ENCODE measurements around the gene ACAP2. TPM values are rescaled to one million over a fixed set of nuclear protein-coding genes. Genes with fewer than 3 reads are reported as not detected.

The ACAP2 gene
- polyA plus RNA-seq, 2 of the 4 experiments (the other 2 are of a cell fraction), result 7.8 to 26.0 TPM

DNA sequence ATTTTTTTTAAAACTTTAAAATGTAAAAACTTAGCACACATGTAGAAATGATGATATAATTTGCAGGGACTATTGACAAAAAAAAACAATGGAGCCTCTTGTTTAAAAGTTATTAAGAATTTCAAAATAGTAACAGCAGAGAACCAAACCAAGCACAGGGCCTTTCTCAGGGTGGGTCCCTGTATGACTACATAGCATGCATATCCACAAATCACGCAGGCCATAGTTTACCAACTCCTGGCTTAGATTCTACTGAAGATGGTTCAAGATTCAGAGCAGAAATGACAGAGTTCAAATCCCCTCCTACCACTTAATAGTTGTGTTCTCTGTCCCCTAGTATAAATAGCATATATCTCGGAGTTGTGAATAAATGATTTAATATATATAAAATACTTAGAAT lies 19.0 kb downstream of the ACAP2 start (continued):
- TF ChIP-seq, protein P1, sequence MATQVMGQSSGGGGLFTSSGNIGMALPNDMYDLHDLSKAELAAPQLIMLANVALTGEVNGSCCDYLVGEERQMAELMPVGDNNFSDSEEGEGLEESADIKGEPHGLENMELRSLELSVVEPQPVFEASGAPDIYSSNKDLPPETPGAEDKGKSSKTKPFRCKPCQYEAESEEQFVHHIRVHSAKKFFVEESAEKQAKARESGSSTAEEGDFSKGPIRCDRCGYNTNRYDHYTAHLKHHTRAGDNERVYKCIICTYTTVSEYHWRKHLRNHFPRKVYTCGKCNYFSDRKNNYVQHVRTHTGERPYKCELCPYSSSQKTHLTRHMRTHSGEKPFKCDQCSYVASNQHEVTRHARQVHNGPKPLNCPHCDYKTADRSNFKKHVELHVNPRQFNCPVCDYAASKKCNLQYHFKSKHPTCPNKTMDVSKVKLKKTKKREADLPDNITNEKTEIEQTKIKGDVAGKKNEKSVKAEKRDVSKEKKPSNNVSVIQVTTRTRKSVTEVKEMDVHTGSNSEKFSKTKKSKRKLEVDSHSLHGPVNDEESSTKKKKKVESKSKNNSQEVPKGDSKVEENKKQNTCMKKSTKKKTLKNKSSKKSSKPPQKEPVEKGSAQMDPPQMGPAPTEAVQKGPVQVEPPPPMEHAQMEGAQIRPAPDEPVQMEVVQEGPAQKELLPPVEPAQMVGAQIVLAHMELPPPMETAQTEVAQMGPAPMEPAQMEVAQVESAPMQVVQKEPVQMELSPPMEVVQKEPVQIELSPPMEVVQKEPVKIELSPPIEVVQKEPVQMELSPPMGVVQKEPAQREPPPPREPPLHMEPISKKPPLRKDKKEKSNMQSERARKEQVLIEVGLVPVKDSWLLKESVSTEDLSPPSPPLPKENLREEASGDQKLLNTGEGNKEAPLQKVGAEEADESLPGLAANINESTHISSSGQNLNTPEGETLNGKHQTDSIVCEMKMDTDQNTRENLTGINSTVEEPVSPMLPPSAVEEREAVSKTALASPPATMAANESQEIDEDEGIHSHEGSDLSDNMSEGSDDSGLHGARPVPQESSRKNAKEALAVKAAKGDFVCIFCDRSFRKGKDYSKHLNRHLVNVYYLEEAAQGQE (IDR thresholded peaks at IDR 0.05), result no peak
- TF ChIP-seq, protein P2, sequence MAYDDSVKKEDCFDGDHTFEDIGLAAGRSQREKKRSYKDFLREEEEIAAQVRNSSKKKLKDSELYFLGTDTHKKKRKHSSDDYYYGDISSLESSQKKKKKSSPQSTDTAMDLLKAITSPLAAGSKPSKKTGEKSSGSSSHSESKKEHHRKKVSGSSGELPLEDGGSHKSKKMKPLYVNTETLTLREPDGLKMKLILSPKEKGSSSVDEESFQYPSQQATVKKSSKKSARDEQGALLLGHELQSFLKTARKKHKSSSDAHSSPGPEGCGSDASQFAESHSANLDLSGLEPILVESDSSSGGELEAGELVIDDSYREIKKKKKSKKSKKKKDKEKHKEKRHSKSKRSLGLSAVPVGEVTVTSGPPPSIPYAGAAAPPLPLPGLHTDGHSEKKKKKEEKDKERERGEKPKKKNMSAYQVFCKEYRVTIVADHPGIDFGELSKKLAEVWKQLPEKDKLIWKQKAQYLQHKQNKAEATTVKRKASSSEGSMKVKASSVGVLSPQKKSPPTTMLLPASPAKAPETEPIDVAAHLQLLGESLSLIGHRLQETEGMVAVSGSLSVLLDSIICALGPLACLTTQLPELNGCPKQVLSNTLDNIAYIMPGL (CRISPR knock-in tag; IDR thresholded peaks at IDR 0.05; ENCODE audit: borderline replicate concordance), result no peak
- TF ChIP-seq HEYL (CRISPR knock-in tag; IDR thresholded peaks at IDR 0.05) (no peak), FOSL2 (IDR thresholded peaks at IDR 0.05) (no peak), FOSL2 (CRISPR knock-in tag; IDR thresholded peaks at IDR 0.05) (no peak), FOSB (CRISPR knock-in tag; IDR thresholded peaks at IDR 0.05) (no peak), MYC (IDR thresholded peaks at IDR 0.05; ENCODE audit: borderline replicate concordance, low read length) (no peak), RFX5 (IDR thresholded peaks at IDR 0.05) (no peak)

DNA sequence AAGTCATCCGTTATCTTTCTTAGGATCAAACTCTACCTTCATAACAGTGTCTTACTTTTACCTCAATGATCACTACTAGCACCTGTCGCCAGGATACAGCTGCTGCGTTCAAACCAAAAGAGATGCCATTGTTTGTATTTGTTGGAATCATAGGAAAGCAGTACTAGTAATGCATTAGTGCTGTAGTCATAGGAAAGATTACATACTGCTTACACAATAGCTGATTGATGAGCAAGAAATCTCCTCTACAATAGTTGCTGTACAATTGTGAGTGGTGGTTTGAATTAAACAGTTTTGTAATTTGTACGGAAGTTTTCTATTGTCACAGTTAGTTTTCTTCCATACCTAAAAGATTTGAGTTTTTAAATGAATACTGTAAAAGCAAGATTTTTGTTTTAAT lies 21.4 kb downstream of the ACAP2 start:
- CTCF ChIA-PET, result no interaction called here
- H3K4me1 ChIP-seq, result no peaks in the 10 kb centered on the region
- no peak for FAIRE-seq

More for the DNA sequence above, 21.4 kb downstream of the ACAP2 start:
- DNase-seq (ENCODE audit: low read depth in 1 of 2, low spot score in 1 of 2) (no peak), ATAC-seq (no peak)
- TF ChIP-seq JUN (IDR thresholded peaks at IDR 0.05) (no peak), HDAC2 (IDR thresholded peaks at IDR 0.05) (no peak), RAD21 (conservative IDR thresholded peaks at IDR 0.05 in 1 of 2, IDR thresholded peaks at IDR 0.05 in 1 of 2) (no peak), HOXB5 (CRISPR knock-in tag; IDR thresholded peaks at IDR 0.05) (no peak), TP53 (CRISPR knock-in tag; IDR thresholded peaks at IDR 0.05) (no peak), ZNF302 (CRISPR knock-in tag; IDR thresholded peaks at IDR 0.05) (no peak), EHMT2 (IDR thresholded peaks at IDR 0.05; ENCODE audit: low read depth) (no peak), CBX8 (IDR thresholded peaks at IDR 0.05) (no peak), RCOR1 (IDR thresholded peaks at IDR 0.05; ENCODE audit: low read depth, low read length) (no peak), EP300 (IDR thresholded peaks at IDR 0.05) (no peak), ZFP36 (IDR thresholded peaks at IDR 0.05; ENCODE audit: borderline replicate concordance, partially characterized antibody) (no peak), CHD2 (IDR thresholded peaks at IDR 0.05; ENCODE audit: low read length, partially characterized antibody) (no peak), CEBPB (IDR thresholded peaks at IDR 0.05) (no peak), NR3C1 (IDR thresholded peaks at IDR 0.05) (no peak), RNF2 (IDR thresholded peaks at IDR 0.05; ENCODE audit: borderline replicate concordance, low read depth) (no peak)
- TF ChIP-seq, protein P3, sequence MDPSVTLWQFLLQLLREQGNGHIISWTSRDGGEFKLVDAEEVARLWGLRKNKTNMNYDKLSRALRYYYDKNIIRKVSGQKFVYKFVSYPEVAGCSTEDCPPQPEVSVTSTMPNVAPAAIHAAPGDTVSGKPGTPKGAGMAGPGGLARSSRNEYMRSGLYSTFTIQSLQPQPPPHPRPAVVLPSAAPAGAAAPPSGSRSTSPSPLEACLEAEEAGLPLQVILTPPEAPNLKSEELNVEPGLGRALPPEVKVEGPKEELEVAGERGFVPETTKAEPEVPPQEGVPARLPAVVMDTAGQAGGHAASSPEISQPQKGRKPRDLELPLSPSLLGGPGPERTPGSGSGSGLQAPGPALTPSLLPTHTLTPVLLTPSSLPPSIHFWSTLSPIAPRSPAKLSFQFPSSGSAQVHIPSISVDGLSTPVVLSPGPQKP (IDR thresholded peaks at IDR 0.05; ENCODE audit: low read depth, low read length), result no peak
- TF ChIP-seq, protein P4, sequence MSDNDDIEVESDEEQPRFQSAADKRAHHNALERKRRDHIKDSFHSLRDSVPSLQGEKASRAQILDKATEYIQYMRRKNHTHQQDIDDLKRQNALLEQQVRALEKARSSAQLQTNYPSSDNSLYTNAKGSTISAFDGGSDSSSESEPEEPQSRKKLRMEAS (IDR thresholded peaks at IDR 0.05), result no peak
- TF ChIP-seq, protein P5, sequence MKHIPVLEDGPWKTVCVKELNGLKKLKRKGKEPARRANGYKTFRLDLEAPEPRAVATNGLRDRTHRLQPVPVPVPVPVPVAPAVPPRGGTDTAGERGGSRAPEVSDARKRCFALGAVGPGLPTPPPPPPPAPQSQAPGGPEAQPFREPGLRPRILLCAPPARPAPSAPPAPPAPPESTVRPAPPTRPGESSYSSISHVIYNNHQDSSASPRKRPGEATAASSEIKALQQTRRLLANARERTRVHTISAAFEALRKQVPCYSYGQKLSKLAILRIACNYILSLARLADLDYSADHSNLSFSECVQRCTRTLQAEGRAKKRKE (CRISPR knock-in tag; IDR thresholded peaks at IDR 0.05; ENCODE audit: low read depth), result no peak
- TF ChIP-seq, protein P2 (CRISPR knock-in tag; IDR thresholded peaks at IDR 0.05; ENCODE audit: borderline replicate concordance), result no peak
- Histone ChIP-seq H3K4me3 (no peak overlapping the region), H3K4me2 (no peak overlapping the region), H3K9me3 (no peaks in the 10 kb centered on the region), H3K27ac (no peak overlapping the region)
- 93% methylated on average over 4 of the region's 4 CpGs for WGBS (ENCODE audit: missing lambda C conversion rate)
- POLR2A ChIA-PET, result no interaction called here

Data from A549 (cell line).